Stimulated activated CD8-positive, alpha-beta memory T cell treated with anti-CD3 and anti-CD28 coated beads, Interleukin-15, amount 100 ng/mL, for 24 hours (primary cell): ENCODE measurements around the gene LIN7B.
A peak's percentile ranks its signal among the peaks of the same experiment; 100 is the strongest.
"Not testable (repeated sequence)": the region's sequence is repeated elsewhere in the genome, so short reads cannot be mapped to it uniquely, and the experiment has no call there.

Experiments used
- DNase-seq: peaks from one replicate; pipeline ENCODE4 v3.0.0-alpha.2; 2020; ENCODE audit warnings: low read depth

Gene LIN7B

DNA sequence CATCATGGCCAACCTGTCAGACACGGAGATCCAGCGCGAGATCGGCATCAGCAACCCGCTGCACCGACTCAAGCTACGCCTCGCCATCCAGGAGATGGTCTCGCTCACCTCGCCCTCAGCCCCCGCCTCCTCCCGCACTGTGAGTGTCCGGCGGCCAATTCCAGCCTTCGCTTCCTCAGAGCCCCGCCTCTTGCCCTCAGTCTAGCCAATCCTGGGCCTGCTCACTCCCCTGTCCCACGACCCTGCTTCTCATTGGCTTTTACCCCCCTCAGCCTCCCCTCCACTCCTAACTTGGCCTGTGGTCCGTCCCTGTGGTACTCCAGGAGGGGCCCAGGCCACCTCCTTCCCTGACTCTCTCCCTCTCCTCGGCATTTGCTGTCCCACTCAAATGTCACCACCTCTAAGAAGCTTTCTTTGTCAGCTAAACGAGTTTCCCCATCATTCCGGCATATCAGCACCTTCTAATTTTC is 28.7 kb downstream of the LIN7B start:
- DNase-seq = no peak

DNA sequence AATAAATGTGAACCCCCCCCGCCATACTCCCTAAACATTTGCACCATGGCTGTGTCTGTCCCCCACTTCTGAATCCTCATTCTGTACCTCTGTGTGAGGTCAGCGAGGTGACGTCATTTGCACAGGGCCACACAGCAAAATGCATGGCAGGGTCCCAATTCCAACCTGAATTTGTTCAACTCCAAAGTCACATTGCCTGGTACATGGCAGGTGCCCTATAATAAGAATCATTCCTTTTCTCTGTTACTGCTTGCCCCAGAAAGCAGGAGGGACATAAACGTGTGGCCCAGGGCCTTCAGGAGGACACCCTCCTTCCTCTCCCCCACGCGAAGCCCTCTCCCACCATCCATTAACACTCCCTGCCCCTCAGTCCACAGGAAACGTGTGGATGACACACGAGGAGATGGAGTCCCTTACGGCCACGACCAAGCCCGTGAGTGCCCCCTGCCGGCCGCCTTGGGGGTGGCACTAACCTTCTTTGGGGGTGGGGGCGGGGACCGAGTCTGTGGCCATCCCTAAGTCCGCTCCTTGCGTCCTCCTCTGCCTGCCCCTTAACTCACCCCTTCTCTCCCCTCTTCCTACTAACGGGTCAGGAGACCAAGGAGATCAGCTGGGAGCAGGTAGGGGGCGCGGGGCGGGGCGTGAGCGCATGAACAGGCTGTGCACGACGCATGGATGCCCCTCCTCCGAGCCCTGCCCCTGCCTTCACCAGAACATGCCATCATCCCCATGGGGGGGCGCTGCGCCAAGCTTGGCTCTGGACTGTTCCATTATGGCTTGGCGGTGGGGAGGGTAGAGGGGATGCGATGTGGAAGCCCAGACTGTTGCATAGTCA is 31.6 kb downstream of the LIN7B start:
- peak; percentile 77 for DNase-seq

DNA sequence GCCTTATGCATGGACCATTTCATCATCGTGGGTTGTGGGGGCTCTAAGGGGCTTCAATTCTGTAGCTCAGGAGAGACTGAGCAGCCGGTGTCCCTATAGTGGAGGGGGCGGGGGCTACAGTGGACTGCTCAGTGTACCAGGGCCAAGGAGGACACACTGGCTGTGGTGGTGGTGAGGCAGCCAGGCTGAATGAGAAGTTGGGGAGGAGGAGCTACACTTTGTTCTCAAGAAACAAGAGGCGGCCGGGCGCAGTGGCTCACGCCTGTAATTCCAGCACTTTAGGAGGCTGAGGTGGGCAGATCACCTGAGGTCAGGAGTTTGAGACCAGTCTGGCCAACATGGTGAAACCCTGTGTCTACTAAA is 32.2 kb downstream of the LIN7B start:
- not testable (repeated sequence) for DNase-seq

DNA sequence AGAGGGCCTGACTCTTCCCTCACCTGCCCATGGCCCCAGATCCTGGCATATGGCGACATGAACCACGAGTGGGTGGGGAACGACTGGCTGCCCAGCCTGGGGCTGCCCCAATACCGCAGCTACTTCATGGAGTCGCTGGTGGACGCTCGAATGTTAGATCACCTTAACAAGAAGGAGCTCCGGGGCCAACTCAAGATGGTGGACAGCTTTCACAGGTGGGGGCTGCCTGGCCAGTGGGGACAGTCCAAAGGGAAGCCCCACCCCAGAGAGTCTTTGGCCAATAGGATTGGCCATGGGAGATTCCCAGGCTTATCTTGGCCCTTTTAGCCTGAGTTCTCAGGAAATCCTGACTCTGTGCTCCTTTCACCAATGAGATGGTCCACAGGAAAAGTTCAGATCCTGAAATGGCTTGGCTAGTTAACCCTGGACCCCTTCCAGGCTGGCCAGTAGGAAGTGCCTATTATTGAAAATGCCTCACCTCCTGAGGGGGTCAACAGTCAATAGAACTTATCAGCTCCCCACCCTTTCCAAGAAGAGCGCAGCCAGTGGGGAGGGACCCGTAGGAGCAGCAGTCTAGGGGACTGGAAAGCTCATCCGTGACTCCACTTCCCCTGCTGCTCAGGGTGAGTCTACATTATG is 34.0 kb downstream of the LIN7B start:
- DNase-seq = no peak

DNA sequence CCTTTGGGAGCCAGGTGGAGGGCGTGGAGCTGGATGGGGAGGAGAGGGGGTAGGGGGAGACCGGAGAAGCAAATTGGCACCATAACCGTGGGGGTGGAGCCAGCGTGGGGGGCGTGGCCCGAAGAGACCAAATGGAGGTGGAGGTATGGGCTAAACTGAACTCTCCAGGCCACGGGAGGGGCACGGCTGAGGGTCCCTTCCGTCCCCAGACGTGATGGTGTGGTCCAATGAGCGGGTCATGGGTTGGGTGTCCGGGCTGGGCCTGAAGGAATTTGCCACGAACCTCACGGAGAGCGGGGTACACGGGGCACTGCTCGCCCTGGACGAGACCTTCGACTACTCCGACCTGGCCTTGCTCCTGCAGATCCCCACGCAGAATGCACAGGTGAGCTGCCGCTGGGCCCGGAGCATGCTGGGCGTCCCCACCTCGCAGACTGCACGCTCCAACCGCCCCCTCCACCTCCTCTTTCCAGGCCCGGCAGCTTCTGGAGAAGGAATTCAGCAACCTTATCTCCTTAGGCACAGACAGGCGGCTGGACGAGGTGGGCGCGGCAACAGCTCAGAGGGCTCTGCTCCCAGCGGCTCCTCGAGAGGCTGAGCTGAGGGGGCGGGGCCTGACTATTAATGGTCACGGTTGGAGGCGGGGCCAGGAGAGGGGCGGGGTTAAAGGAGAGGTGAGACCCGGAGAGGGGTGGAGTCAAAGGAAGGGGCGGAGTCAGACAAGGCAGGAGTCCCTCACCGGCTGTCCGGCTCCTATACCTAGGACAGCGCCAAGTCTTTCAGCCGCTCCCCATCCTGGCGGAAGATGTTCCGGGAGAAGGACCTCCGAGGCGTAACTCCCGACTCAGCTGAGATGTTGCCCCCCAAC is 34.8 kb downstream of the LIN7B start:
- DNase-seq = peak; percentile 54

DNA sequence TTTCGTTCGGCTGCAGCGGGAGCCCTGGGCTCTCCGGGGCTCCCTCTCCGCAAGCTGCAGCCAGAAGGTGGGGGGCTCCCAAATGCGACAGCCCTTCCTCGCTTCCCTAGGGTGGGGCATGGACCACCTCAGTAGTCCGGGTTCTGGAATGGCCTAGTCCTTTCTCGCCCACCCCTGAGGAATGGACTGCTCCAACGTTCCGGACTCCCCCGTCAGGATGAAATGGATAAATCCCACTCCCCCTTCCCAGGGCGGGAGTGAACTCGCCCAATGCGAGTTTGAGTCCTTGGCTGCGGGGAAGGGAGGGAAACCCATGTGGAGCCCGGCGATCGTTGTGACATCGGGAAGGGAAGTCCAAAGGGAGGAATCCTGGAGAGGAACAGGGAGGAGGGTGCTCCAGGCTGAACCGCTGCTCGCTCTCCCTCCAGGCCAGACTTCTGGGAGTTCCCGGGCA is 35.5 kb downstream of the LIN7B start:
- no peak for DNase-seq

DNA sequence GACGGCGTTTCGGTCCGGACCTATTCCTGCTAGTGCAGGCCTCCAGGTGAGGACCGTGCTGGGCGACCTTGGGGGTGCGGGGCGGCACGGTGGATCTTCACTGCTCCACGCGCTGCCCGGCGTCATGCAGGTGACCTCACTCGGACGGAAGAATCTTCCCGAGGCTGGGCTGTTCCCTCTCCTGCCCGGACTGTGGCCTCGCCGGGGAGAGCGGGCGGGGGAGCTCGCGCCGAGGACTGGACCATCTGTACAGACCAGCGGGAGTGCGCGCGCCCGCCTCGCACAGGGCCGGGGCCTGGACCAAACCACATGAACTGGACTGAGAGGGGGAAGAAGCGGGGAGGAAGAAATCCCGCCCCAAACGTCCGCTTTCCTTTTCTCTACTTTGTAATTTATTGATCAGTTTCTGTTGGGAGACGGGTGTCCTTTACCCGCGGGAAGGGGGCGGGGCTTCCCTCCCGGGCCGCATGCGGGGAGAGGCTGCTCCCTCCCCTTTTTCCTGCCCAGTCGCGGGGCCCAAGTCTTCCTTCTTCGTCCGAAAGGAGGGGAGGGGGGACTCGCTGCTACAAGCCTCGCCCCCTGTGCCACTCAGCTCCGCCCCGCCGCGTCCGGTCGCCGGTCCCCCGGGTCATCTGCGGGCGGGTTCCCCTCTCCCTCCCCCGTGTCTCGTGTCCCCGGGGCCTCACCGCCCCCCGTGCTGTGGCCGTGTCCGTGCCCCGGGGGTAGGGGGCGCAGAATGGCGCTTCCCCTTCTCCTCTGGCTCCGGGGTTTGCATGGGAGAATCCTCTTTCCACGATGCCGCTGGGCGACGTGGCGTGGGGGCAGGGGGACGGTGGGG is 36.2 kb downstream of the LIN7B start:
- DNase-seq = no peak

DNA sequence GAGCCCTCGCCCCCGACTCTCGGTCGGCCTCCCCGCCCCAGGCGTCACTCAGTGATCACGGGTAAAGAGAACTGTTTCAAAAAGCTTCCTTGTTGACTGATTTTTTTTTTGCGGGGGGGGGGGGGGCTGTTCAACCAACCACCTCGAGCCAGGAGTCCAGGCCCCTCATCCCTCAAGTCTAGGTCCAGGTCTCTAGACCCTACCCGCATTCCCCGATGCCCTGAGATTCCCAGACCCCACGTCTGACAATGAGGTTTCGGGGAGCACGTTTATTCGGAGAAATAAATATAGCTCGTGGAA is 36.7 kb downstream of the LIN7B start:
- no peak for DNase-seq

DNA sequence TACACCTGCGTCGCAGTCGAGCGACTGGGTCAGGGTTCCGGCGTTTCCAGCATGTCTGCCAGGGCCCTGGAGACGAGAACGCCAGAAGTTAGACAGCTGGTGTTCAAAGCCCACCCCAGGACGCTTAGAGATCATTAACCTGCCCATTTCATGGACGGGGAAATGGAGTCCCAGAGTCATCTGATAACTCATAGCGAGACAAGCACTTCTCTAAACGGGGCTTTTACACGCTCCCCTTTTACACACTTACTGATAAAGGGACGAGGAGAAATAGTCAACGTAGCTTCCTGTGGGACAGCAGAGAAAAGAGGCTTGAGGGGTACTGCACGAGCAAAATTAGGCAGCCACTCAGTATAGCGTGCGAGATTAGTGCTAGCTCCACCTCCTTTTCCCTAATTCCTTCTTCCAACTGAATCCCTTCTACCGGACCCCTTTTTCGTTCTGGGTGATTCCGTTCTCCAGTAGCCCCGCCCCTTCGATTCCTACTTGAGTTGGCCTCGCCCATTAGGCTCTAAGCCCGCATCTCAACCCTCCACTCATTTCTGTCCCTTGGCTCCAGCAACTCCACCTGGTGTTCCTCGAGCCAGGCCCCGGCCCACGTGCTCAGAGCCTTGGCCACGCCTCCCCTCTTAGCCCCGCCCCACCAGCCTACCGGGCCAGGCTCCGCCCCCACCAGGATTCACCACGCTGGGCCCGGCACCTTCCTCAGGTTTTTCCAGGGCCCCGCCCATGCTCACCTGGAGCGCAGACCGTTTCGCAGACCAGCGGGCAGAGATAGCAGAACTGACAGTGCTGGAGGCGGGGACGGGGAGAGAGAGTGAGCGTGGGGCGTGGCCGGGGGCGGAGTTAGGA is 37.3 kb downstream of the LIN7B start:
- no peak for DNase-seq

DNA sequence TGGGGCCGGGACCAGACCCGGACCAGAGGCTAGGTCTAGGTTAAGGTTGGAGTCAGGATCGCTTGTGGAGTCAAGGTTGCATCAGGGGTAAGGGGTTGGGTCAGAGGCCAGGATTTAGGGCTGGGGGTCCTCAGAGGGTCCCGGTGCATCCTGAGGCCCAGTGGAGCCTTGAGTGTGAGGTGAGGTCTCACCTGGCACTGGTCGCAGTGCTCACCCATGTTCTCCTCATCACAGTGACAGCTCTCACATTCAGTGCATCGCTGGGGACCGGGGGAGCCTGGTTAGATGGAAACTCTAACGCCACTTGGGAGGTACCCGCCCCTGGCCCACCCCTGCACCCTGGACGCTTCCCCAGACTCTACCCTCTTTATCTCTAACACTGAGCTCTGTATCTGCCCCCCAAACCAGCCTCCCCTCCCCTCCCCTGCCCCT is 38.0 kb downstream of the LIN7B start:
- no peak for DNase-seq

DNA sequence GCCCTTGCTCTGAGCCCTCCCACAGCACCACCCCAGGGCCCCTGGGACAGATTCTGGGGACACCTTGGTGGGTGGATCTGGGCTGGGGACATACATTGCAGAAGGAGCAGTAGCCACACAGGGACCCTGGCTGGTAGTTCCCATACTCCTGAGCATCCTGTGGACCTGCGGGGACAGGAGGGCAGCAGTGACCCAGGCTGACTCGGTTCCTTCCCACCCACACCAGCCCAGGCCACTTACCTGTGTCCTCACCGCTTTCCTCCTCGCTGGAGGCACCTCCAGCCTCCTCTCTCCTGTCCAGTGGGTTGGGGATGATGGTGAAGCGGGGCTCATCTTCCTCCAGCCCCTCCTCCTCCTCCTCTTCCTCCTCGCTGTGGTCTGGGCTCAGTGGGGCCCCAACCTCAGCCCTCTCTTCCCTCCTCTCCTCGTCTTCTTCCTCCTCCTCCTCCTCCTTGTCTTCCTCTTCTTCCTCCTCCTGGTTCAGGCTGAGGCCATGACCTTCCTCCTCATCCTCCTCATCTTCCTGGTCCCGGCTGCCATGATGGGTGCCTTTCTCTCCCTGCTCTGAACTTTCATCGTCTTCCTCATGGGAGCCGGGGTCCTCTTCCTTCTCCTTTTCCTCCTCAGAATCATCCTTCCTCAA is 39.1 kb downstream of the LIN7B start:
- DNase-seq = no peak

DNA sequence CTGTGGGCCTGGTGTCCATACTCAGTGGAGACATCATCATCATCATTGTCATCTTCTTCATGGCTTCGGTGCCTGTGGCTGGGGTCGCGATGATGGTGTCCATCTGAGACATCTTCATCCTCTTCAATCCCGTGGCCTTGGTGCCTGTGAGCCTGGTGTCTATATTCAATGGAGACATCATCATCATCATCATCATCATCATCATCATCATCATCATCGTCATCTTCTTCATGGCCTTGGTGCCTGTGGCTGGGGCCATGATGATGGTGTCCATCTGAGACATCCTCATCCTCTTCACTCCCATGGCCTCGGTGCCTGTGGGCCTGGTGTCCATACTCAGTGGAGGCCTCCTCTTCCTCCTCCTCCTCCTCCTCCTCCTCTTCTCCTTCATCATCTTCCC is 40.1 kb downstream of the LIN7B start:
- no peak for DNase-seq

DNA sequence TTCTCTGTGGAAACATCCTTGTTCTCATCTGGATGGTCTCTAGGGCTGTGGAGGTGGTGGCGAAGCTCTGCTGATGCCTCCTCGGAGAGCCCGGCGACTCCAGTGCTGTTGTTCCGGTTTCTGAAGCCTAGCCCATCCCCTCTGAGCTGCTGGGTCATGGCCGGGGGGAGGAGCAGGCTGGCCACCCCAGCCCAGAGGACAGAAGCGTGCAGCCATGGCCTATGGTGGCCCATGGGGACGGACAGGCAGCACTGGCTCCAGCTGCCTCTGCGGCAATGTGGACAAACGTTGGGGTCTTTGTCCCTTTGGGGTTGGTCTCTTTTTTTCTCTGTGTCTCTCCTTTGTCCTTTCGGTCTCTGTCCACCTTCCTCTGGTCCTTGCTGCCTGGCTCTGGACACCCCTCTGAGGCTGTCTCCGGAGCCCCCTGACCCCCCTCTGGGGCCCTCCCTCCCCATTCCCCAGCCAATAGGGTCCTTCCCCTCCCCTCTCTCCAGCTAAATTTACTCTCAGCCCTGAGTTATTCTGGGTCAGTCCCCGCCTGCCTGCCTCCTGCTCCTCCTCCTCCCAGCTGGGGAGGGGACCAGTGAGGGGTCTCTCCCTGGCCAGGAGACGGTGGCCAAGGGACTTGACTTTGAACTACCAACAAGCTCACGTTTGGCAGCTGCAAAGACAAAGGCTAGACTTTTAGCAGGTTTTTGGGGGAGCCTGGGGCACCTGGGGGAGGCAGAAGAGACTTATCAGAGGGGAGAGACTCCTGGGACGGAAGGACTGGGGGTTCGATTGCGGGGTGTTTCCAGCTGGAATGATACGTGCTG is 41.0 kb downstream of the LIN7B start, which contains the start of gene HRC:
TSS of gene HRC (minus strand) at position 392 of the 815 bp plus-strand sequence. CDS start at position 233, 159 bp downstream.
- no peak for DNase-seq

DNA sequence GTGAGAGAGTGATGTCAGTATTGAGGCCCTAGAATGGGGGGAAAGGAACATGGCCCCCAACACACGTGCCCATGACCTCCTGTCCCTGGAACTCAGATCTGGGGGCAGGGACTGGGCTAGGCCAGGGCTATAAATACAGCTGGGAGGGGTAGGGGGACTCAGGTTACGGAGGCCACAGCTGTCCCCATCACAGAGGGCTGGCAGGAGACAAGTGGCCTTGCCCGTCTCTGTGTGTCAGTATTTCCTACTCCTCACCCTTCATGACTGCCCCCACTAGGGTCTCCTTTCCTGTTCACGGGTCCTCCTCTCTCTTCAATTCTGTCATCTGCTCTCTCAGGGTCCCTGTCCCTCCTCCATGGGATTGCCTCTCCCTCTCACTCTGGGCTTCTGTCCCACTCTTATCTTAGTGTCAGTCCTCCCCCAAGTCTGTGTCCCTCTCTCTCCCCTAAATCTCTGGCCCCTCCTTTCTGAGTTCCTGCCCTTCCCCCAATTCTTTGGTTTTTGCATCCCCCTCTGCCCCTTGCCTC is 41.7 kb downstream of the LIN7B start:
- no peak for DNase-seq

DNA sequence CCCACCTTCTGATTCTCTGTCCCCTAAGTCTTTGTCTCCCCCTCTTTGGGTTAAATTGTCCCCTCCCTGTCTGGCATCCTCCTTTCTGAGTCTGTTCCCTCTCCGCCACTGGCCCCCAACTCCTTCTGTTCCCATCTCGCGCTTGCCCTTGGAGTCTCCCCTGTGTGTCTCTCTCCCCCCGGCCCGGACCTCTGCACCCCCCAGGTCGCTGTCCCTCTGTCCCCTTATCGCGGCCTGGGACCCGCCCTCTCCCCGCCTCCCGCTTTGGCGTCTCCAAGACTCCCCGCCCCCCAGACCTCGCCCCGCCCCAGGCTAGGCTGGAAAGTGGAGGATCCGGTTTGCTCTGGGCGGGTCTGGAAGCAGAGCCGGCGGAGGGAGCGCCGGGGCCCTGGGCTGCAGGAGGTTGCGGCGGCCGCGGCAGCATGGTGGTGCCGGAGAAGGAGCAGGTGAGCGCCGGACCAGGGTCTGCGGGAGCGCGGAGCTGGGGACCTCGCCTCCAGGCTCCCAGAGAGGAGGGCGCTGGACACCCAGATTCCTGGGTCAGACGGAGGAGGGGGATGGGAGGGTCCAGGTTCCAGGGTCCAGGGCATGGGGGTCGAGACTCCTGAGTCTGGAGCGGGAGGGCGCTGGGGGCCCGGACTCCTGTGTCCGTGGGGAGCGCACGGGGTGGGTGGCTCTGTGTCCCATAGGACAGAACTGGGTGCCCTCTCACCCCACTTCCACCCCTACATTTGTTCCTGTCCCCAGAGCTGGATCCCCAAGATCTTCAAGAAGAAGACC is 43.5 kb downstream of the LIN7B start, which contains the start of gene TRPM4:
TSS of gene TRPM4 (plus strand) at position 348 of the 780 bp plus-strand sequence. CDS start at position 423, 75 bp downstream.
- no peak for DNase-seq

DNA sequence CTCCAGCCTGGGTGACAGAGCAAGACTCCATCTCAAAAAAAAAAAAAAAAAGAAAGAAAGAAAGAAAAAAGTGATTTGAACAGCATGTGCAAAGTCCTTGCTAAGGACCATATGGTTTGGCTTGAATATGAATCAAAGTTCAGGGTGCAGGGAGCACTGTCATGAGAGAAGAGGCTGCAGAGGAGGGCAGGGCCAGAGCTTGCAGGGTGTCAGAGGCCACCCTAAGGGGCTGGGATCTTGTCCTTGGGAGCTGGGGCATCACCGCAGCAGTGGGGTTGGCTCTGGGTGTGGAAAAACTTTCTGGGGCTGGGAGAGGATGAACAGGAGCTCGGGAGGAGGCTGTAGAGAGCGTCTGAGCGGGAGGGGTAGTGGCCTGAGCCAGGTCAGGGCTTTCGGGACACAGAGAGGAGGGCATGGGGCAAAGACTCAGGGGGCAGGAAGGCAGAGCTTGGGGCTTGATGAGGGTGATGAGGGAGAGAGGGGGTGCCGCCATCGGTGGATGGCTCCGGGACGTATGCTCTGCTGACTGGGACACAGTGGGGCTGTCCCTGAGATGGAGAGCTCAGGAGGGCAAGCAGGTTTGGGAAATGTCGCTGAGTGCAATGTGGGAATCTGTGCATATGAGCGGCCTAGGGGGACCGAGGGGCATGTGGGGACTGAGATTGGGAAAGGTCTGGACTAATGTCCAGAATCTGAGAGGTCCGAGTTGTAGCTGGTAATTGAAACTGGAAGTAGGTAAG is 46.5 kb downstream of the LIN7B start:
- DNase-seq = no peak

DNA sequence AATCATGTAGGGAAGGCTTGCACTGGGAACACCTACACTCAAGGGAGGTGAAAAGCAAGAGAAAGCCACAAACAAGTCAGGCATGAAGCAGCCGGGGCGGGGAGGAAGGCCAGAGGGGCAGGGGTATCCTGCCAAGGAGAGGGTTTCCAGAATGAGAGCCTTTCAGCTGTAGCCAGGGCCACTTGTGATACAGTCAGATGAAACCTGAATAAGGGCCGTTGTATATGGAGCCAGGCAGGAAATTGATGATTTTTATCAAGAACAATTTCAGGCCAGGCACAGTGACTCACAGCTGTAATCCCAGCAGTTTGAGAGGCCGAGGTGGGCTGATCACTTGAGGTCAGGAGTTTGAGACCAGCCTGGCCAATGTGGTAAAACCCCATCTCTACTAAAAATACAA is 47.8 kb downstream of the LIN7B start:
- no peak for DNase-seq
